Left ventricle myocardium superior (tissue), 1 donor: ENCODE results near the gene AVPI1. TPM values are rescaled to one million over a fixed set of nuclear protein-coding genes. Genes with fewer than 3 reads are reported as not detected.

Source experiments
- total RNA-seq: library from RNA; stranded (reverse); fragmentation: NEBNext Ultra II Directional; extraction: Animal tissue kit (Norgen Biotek cat#: 25700); gene quantifications from one replicate; pipeline ENCODE4 v1.2.1, GENCODE V29; 2021
- donor health status: DM: no; HTN: yes; CAD: no; lungs with severe emphysema.

The AVPI1 gene
- total RNA-seq, 1 donor from 2014 or later, result 8.9 TPM

Other genes with a start within 250 kb of the AVPI1 start
- 14.7 TPM for gene EXOSC1, start 241.2 kb downstream of the AVPI1 start, total RNA-seq
- gene ZDHHC16, start 241.1 kb downstream of the AVPI1 start, total RNA-seq, result 22.2 TPM
- 38.4 TPM for gene MMS19, start 188.8 kb downstream of the AVPI1 start, total RNA-seq
- gene UBTD1, start 188.3 kb downstream of the AVPI1 start, total RNA-seq, result 28.1 TPM
- 318 TPM for gene ANKRD2, start 114.5 kb downstream of the AVPI1 start, total RNA-seq
- 11.9 TPM for gene HOGA1, start 102.9 kb downstream of the AVPI1 start, total RNA-seq
- 0.35 TPM for gene C10orf62, start 97.5 kb downstream of the AVPI1 start, total RNA-seq
- gene MORN4, start 53.7 kb downstream of the AVPI1 start, total RNA-seq, result 8.7 TPM
- 10.2 TPM for gene PI4K2A, start 46.6 kb downstream of the AVPI1 start, total RNA-seq
- gene MARVELD1, start 26.5 kb upstream of the AVPI1 start, total RNA-seq, result 7.1 TPM
- 13.7 TPM for gene ZFYVE27, start 49.9 kb upstream of the AVPI1 start, total RNA-seq
- gene SFRP5, start 84.8 kb upstream of the AVPI1 start, total RNA-seq, result 1.3 TPM
- gene GOLGA7B, start 162.6 kb upstream of the AVPI1 start, total RNA-seq, result not detected